ENCODE data around the gene FNDC10.
A peak's percentile ranks its signal among the peaks of the same experiment; 100 is the strongest.
"Not testable (repeated sequence)": the region's sequence is repeated elsewhere in the genome, so short reads cannot be mapped to it uniquely, and the experiment has no call there.

FNDC10 gene

GRCh38 chr1:1599935-1600860 is at the start of gene FNDC10:
TSS of gene FNDC10 (minus strand) at chr1:1600135. CDS start at chr1:1600015, 120 bp downstream.
- DNase-seq, result peak; percentile 48

DNA sequence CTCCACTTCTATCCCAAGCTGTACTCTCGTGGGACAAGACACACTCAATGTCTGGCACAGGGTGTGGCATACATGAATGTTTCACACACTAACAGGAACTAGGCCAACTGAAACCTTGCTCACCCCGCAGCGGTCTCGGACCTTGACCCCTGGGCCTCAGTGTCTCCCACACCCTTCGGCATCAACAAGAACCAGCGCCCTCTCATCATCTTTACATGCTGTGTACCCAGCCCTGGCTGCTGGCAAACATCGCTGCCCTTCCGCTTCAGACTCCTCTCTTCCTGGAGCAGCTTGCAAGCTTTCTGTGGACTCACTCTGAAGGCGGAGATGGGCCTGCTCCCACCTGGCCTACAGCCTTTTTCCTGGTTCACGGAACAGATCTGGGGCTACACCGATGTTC is 48.3 kb upstream of the FNDC10 start:
- DNase-seq, result not testable (repeated sequence)

DNA sequence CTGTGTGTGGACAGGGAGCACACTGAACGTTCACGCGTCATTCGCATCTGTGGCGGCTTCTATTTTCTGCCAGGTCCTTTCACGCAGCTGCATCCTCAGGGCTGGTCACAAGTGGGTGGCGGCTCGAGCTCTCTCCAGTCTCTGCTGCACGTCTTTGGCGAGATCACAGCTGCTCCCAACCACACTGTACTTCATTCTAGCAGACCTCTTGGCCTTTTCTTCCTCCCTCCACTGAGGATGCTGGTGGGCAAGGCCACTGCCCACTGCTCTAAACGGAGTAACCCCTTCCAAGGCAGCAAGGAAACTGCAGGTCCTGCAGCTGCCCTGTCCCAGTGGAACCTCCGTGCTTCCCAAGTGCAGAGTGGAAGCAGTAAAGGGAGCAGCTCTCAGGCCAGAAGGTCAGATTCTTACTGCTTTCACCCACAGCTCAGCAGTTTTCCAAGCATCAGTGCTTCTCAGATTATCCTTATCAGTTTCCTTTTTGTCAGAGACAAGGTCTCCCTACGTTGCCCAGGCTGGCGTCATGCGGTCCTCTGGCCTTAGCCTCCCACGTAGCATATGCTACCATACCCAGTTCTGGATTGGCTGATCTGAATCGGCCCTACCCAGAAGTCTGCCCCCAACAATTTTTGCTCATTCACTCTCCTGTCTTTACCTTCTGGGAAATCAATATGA is 47.8 kb upstream of the FNDC10 start:
- DNase-seq, result not testable (repeated sequence)

DNA sequence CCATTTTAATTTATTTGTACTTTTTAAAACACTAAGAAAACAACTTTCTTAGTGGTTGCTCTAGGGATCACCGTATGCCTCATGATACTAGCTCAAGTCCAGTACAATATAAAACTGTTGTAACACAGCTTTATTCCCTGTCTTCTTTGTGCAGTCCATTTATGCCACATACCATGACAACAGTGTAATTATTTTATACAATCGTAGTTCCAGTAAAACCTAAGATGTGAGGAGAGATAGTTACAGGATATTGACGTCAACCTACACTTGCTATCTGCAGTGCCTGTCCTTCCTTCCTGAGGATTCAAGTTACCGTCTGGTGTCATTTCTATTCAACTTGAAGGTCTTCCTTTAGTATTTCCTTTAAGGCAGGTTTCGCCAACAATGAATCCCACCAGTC is 46.4 kb upstream of the FNDC10 start:
- DNase-seq, result not testable (repeated sequence)

- not testable (repeated sequence) for DNase-seq
These were observed 41.0 kb upstream of the FNDC10 start for GRCh38 chr1:1640711-1641461.

- not testable (repeated sequence) for DNase-seq
These were observed 40.1 kb upstream of the FNDC10 start for GRCh38 chr1:1640081-1640480.

- not testable (repeated sequence) for DNase-seq
These were observed 39.4 kb upstream of the FNDC10 start for GRCh38 chr1:1639368-1639767.

DNA sequence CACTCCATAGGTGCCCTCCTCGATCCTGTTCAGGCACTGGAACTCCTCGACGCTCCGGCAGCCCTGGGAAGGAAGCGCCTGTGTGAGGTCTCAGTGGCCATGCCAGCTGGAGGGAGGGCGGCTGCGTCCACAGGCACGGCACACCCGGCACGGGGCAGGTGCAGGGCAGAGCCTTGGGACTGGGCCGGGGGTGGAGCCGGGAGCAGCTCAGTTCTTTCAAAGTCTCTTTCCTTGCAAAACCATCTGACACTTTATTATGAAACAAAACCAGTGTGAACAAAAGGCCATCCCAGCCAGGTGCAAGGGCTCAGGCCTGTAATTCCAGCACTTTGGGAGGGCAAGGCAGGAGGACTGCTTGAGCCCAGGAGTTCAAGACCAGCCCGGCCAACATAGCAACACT is 38.6 kb upstream of the FNDC10 start:
- DNase-seq, result not testable (repeated sequence)

- not testable (repeated sequence) for DNase-seq
These were observed 37.5 kb upstream of the FNDC10 start for GRCh38 chr1:1637479-1637875.

DNA sequence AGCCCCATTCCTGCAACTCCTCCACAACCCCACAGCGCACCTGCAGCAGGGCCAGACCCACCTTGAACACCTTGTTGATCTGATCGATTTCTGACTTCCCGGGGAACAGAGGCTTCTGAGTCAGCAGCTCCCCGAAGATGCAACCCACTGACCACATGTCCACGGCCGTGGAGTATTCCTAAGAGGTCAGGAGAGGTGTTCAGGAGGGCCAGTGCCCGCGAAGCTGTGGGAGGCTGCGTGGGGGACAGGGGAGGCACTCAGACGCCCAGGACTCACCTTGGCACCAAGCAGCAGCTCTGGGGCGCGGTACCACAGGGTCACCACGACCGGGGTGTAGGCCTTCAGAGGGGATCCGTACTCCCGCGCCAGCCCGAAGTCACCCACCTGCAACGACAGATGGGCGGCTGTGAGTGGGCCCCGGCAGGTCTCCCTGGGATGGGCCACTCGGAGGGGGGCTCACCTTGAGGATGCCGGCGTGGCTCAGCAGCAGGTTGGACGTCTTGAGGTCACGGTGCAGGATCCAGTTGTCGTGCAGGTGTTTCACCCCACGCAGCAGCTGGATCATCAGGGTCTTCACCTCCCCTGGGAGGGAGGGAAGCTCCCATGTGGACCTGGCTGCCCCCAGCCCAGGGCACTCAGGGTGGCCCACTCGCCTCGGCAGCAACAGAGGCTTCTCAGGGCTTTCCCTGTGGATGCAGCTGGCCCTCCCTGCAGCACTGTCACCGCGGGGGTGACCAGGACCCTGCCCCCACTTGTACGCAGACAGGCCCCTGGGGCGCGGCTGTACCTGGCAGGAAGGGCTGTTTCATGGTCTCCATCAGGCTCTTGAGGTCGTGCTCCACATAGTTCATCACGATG is 36.9 kb upstream of the FNDC10 start:
- DNase-seq, result not testable (repeated sequence)

- DNase-seq, result not testable (repeated sequence)
These were observed 34.7 kb upstream of the FNDC10 start for GRCh38 chr1:1634613-1635012.

DNA sequence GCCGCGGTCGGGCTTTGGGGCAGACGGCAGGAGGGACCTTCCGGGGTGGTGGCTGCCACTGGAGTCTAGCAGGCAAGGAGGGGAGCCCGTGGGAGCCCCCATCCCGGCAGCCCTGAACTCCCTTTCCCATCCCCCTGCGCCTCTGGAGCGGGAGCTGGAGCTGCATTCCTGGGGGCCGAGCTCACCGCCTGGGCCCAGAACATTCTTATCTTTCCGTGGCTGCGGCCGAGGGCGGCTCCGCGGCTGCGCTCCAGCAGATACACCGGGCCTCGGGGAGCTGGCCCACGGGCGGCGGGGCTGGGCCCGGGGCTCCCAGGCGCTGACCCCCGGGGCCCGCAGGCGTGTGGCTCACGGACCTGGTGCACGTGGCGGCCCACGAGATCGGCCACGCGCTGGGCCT is 33.5 kb upstream of the FNDC10 start:
- not testable (repeated sequence) for DNase-seq

GRCh38 chr1:1631782-1632420 is 32.0 kb upstream of the FNDC10 start, which contains the start of gene MMP23B:
TSS of gene MMP23B (plus strand) at chr1:1632173. CDS start at chr1:1632219, 46 bp downstream.
- DNase-seq, result no peak

GRCh38 chr1:1630965-1631781 is 31.2 kb upstream of the FNDC10 start:
- DNase-seq, result peak; percentile 52

- DNase-seq, result peak; percentile 98
These were observed 30.4 kb upstream of the FNDC10 start for GRCh38 chr1:1630191-1630964.

- peak; percentile 85 for DNase-seq
These were observed 29.7 kb upstream of the FNDC10 start for GRCh38 chr1:1629430-1630190.

GRCh38 chr1:1628754-1629429 is 29.0 kb upstream of the FNDC10 start:
- peak; percentile 85 for DNase-seq

Measured in RPMI8226 (cell line).